ENCODE measurements around the gene CDKN1A.

Gene CDKN1A

DNA sequence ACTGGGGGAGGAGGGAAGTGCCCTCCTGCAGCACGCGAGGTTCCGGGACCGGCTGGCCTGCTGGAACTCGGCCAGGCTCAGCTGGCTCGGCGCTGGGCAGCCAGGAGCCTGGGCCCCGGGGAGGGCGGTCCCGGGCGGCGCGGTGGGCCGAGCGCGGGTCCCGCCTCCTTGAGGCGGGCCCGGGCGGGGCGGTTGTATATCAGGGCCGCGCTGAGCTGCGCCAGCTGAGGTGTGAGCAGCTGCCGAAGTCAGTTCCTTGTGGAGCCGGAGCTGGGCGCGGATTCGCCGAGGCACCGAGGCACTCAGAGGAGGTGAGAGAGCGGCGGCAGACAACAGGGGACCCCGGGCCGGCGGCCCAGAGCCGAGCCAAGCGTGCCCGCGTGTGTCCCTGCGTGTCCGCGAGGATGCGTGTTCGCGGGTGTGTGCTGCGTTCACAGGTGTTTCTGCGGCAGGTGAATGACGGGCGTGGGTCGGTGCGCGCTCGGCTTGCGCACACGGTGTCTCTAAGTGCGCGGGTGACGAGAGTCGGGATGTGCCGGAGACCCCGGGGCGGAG lies at the start of gene CDKN1A:
Gene CDKN1A (plus strand): TSS at position 227 of the 555 bp plus-strand sequence. CDS start 5,388 bp downstream, outside the sequence.
- peak within 1 kb of the TSS; percentile 86 for H3K4me3 ChIP-seq (ENCODE audit: low read depth, low read length)
- peak within 1 kb of the TSS; percentile 81 for H3K9ac ChIP-seq (ENCODE audit: low read length)
- H3K36me3 ChIP-seq (ENCODE audit: control insufficient read depth, insufficient read depth, low read length) = peaks cover 18% of the 10 kb centered on the region
- no peak within 1 kb of the TSS; the same call in 1 of the 2 replicates for H3K27ac ChIP-seq (ENCODE audit: low read depth, low read length)
- H3K27me3 ChIP-seq (ENCODE audit: control insufficient read depth, insufficient read depth, low read length) = peaks cover 15% of the 10 kb centered on the region; the same call in 1 of the 2 replicates
- H3K4me1 ChIP-seq (ENCODE audit: control insufficient read depth, insufficient read depth, low read length) = peaks cover 40% of the 10 kb centered on the region
- H3K9me3 ChIP-seq (ENCODE audit: control insufficient read depth, insufficient read depth, low read depth, low read length) = no peaks in the 10 kb centered on the region

GRCh38 chr6:36629784-36630183 lies 48.7 kb upstream of the CDKN1A start:
- Histone ChIP-seq H3K27ac (ENCODE audit: low read depth, low read length) (no peak overlapping the region), H3K27me3 (ENCODE audit: control insufficient read depth, insufficient read depth, low read length) (no peaks in the 10 kb centered on the region), H3K4me3 (ENCODE audit: low read depth, low read length) (no peak overlapping the region), H3K9ac (ENCODE audit: low read length) (no peak overlapping the region), H3K9me3 (ENCODE audit: control insufficient read depth, insufficient read depth, low read depth, low read length) (no peaks in the 10 kb centered on the region), H3K36me3 (ENCODE audit: control insufficient read depth, insufficient read depth, low read length) (no peaks in the 10 kb centered on the region), H3K4me1 (ENCODE audit: control insufficient read depth, insufficient read depth, low read length) (0 out of 2 replicates have a peak, but pooled peaks cover 5% of the 10 kb centered on the region)

DNA sequence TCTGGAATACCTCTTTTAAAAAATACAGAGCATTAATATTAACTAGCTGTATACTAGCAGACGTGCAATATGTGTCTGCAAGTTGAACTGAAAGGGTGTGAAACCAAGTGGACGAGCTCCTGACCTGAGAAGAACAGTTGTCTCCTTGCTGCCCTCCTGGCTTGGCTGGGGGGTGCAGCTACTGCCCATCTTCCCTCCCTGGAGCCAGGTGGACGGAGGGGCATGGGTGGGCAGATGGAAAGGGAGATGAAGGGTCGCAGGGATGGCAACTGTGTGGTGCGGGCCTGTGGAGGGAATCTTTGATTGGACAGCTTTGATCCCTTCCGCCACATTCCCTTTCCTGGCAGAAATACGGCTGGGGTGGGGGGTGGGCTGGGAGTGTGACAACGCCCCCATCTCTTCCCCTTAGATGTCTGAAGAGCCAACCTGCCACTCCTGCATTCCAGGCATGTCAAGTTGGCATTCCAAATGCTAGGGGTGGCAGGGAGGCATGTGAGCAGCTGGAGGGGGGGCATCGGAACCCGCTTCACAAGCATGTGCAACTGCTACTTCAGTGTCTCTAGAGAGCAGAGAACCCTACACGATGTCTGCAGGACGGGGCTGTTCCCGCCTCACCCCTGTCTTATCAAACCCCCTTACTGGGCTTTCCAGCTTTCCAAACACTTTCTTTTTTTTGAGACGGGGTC lies 47.0 kb upstream of the CDKN1A start:
- Histone ChIP-seq H3K4me3 (ENCODE audit: low read depth, low read length) (no peak overlapping the region), H3K9ac (ENCODE audit: low read length) (no peak overlapping the region), H3K27ac (ENCODE audit: low read depth, low read length) (no peak overlapping the region), H3K27me3 (ENCODE audit: control insufficient read depth, insufficient read depth, low read length) (no peaks in the 10 kb centered on the region), H3K36me3 (ENCODE audit: control insufficient read depth, insufficient read depth, low read length) (no peaks in the 10 kb centered on the region), H3K9me3 (ENCODE audit: control insufficient read depth, insufficient read depth, low read depth, low read length) (no peaks in the 10 kb centered on the region), H3K4me1 (ENCODE audit: control insufficient read depth, insufficient read depth, low read length) (peaks cover 6% of the 10 kb centered on the region; the same call in 1 of the 2 replicates)

DNA sequence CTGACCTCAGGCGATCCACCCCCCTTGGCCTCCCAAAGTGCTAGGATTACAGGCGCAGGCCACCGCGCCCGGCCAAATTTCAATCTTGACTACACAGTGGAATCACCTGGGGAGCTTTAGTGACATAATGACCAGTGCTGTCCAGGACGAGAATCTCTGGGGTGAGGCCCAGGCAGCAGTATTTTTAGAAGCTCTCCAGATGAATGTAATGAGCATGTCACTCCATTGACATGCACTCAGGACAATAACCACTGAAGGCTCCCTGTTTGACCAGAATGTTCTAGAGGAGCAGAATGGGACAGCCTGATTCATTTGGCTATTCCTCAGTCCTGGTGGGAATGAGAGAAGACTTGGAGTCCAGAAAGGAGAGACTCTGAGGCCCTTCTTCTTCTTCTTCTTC lies 45.1 kb upstream of the CDKN1A start:
- no peak overlapping the region for H3K9ac ChIP-seq (ENCODE audit: low read length)
- H3K27me3 ChIP-seq (ENCODE audit: control insufficient read depth, insufficient read depth, low read length) = no peaks in the 10 kb centered on the region
- no peaks in the 10 kb centered on the region for H3K9me3 ChIP-seq (ENCODE audit: control insufficient read depth, insufficient read depth, low read depth, low read length)
- H3K36me3 ChIP-seq (ENCODE audit: control insufficient read depth, insufficient read depth, low read length) = no peaks in the 10 kb centered on the region
- H3K4me3 ChIP-seq (ENCODE audit: low read depth, low read length) = no peak overlapping the region
- peaks cover 10% of the 10 kb centered on the region; the same call in 1 of the 2 replicates for H3K4me1 ChIP-seq (ENCODE audit: control insufficient read depth, insufficient read depth, low read length)
- H3K27ac ChIP-seq (ENCODE audit: low read depth, low read length) = no peak overlapping the region

DNA sequence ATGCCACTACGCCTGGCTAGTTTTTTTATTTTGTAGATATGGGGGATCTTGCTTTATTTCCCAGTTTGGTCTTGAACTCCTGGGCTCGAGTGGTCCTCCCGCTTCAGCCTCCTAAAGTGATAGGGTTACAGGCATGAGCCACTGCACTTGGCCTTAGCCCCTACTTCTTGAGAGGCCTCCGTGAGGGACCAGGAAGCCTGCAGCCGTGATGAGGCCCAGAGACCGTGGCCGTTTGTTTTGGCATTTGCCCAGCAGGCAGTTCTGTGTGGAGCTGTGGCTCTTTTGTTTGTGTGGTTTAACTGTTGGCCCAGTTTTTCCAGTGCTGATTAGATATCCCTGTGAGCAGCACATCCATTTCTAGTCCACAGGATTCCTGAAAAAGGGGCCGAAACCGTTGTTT lies 44.6 kb upstream of the CDKN1A start:
- H3K36me3 ChIP-seq (ENCODE audit: control insufficient read depth, insufficient read depth, low read length) = no peaks in the 10 kb centered on the region
- H3K4me3 ChIP-seq (ENCODE audit: low read depth, low read length) = no peak overlapping the region
- H3K27ac ChIP-seq (ENCODE audit: low read depth, low read length) = no peak overlapping the region
- peaks cover 10% of the 10 kb centered on the region; the same call in 1 of the 2 replicates for H3K4me1 ChIP-seq (ENCODE audit: control insufficient read depth, insufficient read depth, low read length)
- no peak overlapping the region for H3K9ac ChIP-seq (ENCODE audit: low read length)
- no peaks in the 10 kb centered on the region for H3K9me3 ChIP-seq (ENCODE audit: control insufficient read depth, insufficient read depth, low read depth, low read length)
- no peaks in the 10 kb centered on the region for H3K27me3 ChIP-seq (ENCODE audit: control insufficient read depth, insufficient read depth, low read length)

DNA sequence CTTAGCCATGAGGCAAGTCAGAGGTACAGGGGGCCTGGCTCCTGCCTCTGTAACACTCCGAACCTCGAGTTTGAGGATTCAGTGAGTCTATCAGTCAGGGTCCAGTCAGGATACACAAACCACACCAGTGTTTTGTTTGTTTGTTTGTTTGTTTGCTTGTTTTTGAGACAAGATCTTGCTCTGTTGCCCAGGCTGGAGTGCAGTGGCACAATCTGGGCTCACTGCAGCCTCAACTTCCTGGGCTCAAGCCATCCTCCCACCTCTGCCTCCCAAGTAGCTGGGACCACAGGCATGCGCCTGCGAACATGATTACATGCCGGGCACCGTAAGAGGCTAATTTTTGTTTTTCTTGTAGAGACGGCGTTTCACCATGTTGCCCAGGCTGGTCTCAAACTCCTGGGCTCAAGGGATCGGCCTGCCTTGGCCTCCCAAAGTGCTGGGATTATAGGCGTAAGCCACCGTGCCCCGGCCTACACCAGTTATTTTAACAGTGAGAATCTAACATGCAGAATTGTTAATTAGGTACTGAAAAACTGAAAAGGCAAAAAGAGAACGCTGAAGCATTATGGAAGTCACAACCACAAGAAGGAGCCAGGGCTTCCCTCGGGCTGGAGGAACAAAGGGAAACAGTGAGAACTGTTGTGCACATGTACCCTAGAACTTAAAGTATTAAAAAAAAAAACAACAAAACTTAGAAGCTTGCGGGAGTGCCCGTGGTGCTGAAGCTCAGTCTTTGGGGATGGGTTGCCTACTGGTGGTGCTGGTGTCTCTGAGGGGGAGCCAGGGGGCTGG lies 44.0 kb upstream of the CDKN1A start:
- Histone ChIP-seq H3K36me3 (ENCODE audit: control insufficient read depth, insufficient read depth, low read length) (no peaks in the 10 kb centered on the region), H3K9me3 (ENCODE audit: control insufficient read depth, insufficient read depth, low read depth, low read length) (no peaks in the 10 kb centered on the region), H3K27me3 (ENCODE audit: control insufficient read depth, insufficient read depth, low read length) (no peaks in the 10 kb centered on the region), H3K4me3 (ENCODE audit: low read depth, low read length) (no peak overlapping the region), H3K4me1 (ENCODE audit: control insufficient read depth, insufficient read depth, low read length) (peaks cover 10% of the 10 kb centered on the region; the same call in 1 of the 2 replicates), H3K9ac (ENCODE audit: low read length) (no peak overlapping the region), H3K27ac (ENCODE audit: low read depth, low read length) (no peak overlapping the region)

GRCh38 chr6:36636283-36636682 lies 42.2 kb upstream of the CDKN1A start:
- Histone ChIP-seq H3K36me3 (ENCODE audit: control insufficient read depth, insufficient read depth, low read length) (no peaks in the 10 kb centered on the region), H3K4me3 (ENCODE audit: low read depth, low read length) (no peak overlapping the region), H3K4me1 (ENCODE audit: control insufficient read depth, insufficient read depth, low read length) (peaks cover 10% of the 10 kb centered on the region; the same call in 1 of the 2 replicates), H3K27me3 (ENCODE audit: control insufficient read depth, insufficient read depth, low read length) (no peaks in the 10 kb centered on the region), H3K9me3 (ENCODE audit: control insufficient read depth, insufficient read depth, low read depth, low read length) (no peaks in the 10 kb centered on the region), H3K27ac (ENCODE audit: low read depth, low read length) (no peak overlapping the region), H3K9ac (ENCODE audit: low read length) (no peak overlapping the region)

DNA sequence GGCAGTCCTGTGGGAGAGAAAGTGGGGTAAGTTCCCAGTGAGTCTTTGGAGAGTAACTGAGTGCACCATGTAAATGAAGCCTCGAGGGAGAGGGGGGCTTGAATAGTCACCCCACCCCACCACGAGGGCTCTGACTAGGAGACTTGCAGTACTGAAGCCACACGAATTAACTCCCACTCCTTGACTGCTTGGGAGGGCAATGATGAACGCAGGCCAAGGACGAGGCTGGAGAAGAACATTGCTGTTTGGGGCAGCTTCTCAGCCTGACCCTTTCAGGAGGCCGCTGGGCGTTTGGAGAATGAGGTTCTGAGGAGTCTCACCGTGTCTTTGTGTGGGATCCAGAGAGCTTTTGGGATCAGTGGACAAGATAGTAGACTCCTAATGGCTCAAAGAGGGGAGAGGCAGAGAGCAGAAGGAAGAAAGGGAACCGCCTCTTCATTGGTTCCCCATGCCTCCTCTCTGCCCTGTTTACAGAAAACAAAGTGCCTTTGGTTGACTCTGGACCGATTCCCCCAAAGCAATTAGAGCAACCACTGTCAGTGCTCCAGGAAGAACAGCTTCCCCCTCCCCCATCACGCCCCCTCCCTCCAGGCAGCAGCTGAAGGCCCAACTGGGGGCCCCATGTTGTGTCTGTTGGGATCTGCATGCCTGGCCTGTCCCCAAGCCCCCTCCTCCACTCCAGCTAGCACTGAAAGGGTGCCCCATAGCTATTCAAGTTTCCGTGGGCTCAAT lies 41.7 kb upstream of the CDKN1A start:
- Histone ChIP-seq H3K9ac (ENCODE audit: low read length) (no peak overlapping the region), H3K36me3 (ENCODE audit: control insufficient read depth, insufficient read depth, low read length) (no peaks in the 10 kb centered on the region), H3K9me3 (ENCODE audit: control insufficient read depth, insufficient read depth, low read depth, low read length) (no peaks in the 10 kb centered on the region), H3K27me3 (ENCODE audit: control insufficient read depth, insufficient read depth, low read length) (no peaks in the 10 kb centered on the region), H3K4me3 (ENCODE audit: low read depth, low read length) (no peak overlapping the region), H3K4me1 (ENCODE audit: control insufficient read depth, insufficient read depth, low read length) (peaks cover 5% of the 10 kb centered on the region; the same call in 1 of the 2 replicates), H3K27ac (ENCODE audit: low read depth, low read length) (no peak overlapping the region)

DNA sequence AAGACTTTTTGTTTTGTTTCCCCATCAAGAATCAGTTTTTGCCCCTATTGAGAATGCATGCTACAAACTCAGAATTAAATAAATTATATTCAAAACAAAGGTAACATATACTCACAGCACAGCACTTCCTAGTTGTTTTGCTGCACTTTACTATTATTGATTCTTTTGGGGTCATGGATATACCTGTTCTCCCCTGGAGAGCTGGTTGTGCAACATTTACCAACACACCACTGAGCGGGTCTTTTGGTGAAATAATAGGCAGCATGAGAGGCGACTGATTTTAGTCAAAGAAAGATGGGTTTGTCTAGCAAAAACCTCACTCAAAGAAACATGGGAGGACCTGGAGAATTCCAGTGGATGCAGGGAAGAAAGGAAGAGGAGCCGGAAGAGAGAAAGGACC lies 39.9 kb upstream of the CDKN1A start:
- Histone ChIP-seq H3K27me3 (ENCODE audit: control insufficient read depth, insufficient read depth, low read length) (no peaks in the 10 kb centered on the region), H3K9me3 (ENCODE audit: control insufficient read depth, insufficient read depth, low read depth, low read length) (no peaks in the 10 kb centered on the region), H3K27ac (ENCODE audit: low read depth, low read length) (no peak overlapping the region), H3K9ac (ENCODE audit: low read length) (no peak overlapping the region), H3K4me3 (ENCODE audit: low read depth, low read length) (no peak overlapping the region), H3K4me1 (ENCODE audit: control insufficient read depth, insufficient read depth, low read length) (peaks cover 9% of the 10 kb centered on the region; the same call in 1 of the 2 replicates), H3K36me3 (ENCODE audit: control insufficient read depth, insufficient read depth, low read length) (no peaks in the 10 kb centered on the region)

GRCh38 chr6:36639171-36639808 lies 39.2 kb upstream of the CDKN1A start:
- no peaks in the 10 kb centered on the region for H3K9me3 ChIP-seq (ENCODE audit: control insufficient read depth, insufficient read depth, low read depth, low read length)
- H3K27me3 ChIP-seq (ENCODE audit: control insufficient read depth, insufficient read depth, low read length) = no peaks in the 10 kb centered on the region
- H3K4me3 ChIP-seq (ENCODE audit: low read depth, low read length) = no peak overlapping the region
- H3K36me3 ChIP-seq (ENCODE audit: control insufficient read depth, insufficient read depth, low read length) = no peaks in the 10 kb centered on the region
- no peak overlapping the region for H3K9ac ChIP-seq (ENCODE audit: low read length)
- no peak overlapping the region for H3K27ac ChIP-seq (ENCODE audit: low read depth, low read length)
- H3K4me1 ChIP-seq (ENCODE audit: control insufficient read depth, insufficient read depth, low read length) = peaks cover 13% of the 10 kb centered on the region; the same call in 1 of the 2 replicates

All from HUES6 (cell line).